B cell (primary cell): Measurements from ENCODE around the gene THOP1. TPM values are rescaled to one million over a fixed set of nuclear protein-coding genes. Genes with fewer than 3 reads are reported as not detected.

Source experiments
- ATAC-seq: fragments of 200-7000 bp; cut with Tn5 transposase; one replicate; pipeline ENCODE4 v1.10.0; 2021; ENCODE audit warnings: low read depth, mild to moderate bottlenecking, moderate number of reproducible peaks, moderate library complexity
- CTCF ChIA-PET: fragments of 350-600 bp; sonication (Branson Sonifier 250); formaldehyde crosslinking; loops from one replicate; lab custom pipeline; 2021; ENCODE audit warnings: antibody characterized with exemption, inconsistent platforms; lab: Charles Lee
- POLR2A ChIA-PET: fragments of 350-600 bp; sonication (Branson Sonifier 250); formaldehyde crosslinking; loops from one replicate; lab custom pipeline; 2021; ENCODE audit warnings: antibody characterized with exemption; lab: Charles Lee
- DNase-seq: peaks from one replicate; pipeline ENCODE4 v3.0.0; 2013
- H2AFZ ChIP-seq: 2 replicates; pipeline ENCODE4 v1.6.1; 2012; ENCODE audit warnings: mild to moderate bottlenecking, low read depth, low read length; ENCODE audit not compliant: insufficient read depth, poor library complexity, severe bottlenecking
- H3K27ac ChIP-seq, 2 donors: 1 replicate in 1 of 2; 2 replicates in 1 of 2; pipeline ENCODE4 v1.5.1; 2012 to 2013; ENCODE audit warnings: low read length in 2 of 2, mild to moderate bottlenecking in 2 of 2, moderate library complexity in 1 of 2
- H3K27me3 ChIP-seq, 4 experiments: fragments of 200-600 bp in 1 of 4; sonication (generic) in 1 of 4; replicated peaks in 1 of 4; 1 replicate in 2 of 4; 2 replicates in 2 of 4; pipeline versions ENCODE4 v1.6.1 to v1.7.0; 2013 to 2016; ENCODE audit warnings: low read length in 3 of 4, mild to moderate bottlenecking in 2 of 4, mixed read lengths in 1 of 4, moderate library complexity in 1 of 4; ENCODE audit not compliant: insufficient read depth in 4 of 4, control insufficient read depth in 3 of 4; ENCODE audit errors: control extremely low read depth in 1 of 4
- H3K36me3 ChIP-seq, 2 experiments: replicated peaks in 1 of 2; 1 replicate in 1 of 2; 2 replicates in 1 of 2; pipeline versions ENCODE4 v1.6.1 to v1.7.1; 2013; ENCODE audit warnings: low read length in 1 of 2; ENCODE audit not compliant: insufficient read depth in 2 of 2, control insufficient read depth in 1 of 2; ENCODE audit errors: control extremely low read depth in 1 of 2, extremely low read depth in 1 of 2
- H3K4me1 ChIP-seq, 2 donors: fragments of 200-600 bp in 1 of 2; sonication (generic) in 1 of 2; 1 replicate in 1 of 2; 2 replicates in 1 of 2; pipeline versions ENCODE4 v1.5.1 to v1.6.1; 2013 to 2017; ENCODE audit warnings: low read length in 2 of 2; ENCODE audit not compliant: control insufficient read depth in 2 of 2, insufficient read depth in 2 of 2
- H3K4me2 ChIP-seq: replicated peaks from 2 replicates; pipeline ENCODE3; 2012; ENCODE audit warnings: mild to moderate bottlenecking, low read depth, low read length; ENCODE audit not compliant: poor library complexity, severe bottlenecking
- H3K4me3 ChIP-seq, 5 experiments: fragments of 200-600 bp in 1 of 5; sonication (generic) in 1 of 5; 1 replicate in 3 of 5; 2 replicates in 2 of 5; pipeline versions ENCODE4 v1.5.1 to v1.7.0; 2011 to 2016; ENCODE audit warnings: low read length in 4 of 5, mild to moderate bottlenecking in 4 of 5, low read depth in 2 of 5, control low read depth in 1 of 5, moderate library complexity in 1 of 5; ENCODE audit not compliant: insufficient read depth in 1 of 5; ENCODE audit errors: control extremely low read depth in 1 of 5, extremely low read depth in 1 of 5
- H3K79me2 ChIP-seq: fragments of 200-600 bp; sonication (generic); one replicate; pipeline ENCODE4 v1.6.0; 2016; ENCODE audit warnings: low read length; ENCODE audit not compliant: control insufficient read depth, insufficient read depth
- H3K9ac ChIP-seq: fragments of 200-600 bp; sonication (generic); 2 replicates; pipeline ENCODE4 v1.6.1; 2017; ENCODE audit warnings: mild to moderate bottlenecking, low read length, moderate library complexity
- H3K9me3 ChIP-seq, 3 donors: one replicate each; pipeline versions ENCODE4 v1.6.1 to v1.7.1; 2013; ENCODE audit warnings: low read length in 2 of 3; ENCODE audit not compliant: control insufficient read depth in 2 of 3, insufficient read depth in 1 of 3; ENCODE audit errors: control extremely low read depth in 1 of 3
- H4K20me1 ChIP-seq: 2 replicates; pipeline ENCODE4 v1.6.0; 2012; ENCODE audit warnings: mild to moderate bottlenecking, low read length; ENCODE audit not compliant: insufficient read depth, control insufficient read depth, poor library complexity, severe bottlenecking
- H3K27ac Mint-ChIP-seq: one replicate; pipeline ENCODE4 v1.8.0; 2021; ENCODE audit warnings: mixed read lengths
- H3K27me3 Mint-ChIP-seq: one replicate; pipeline ENCODE4 v1.8.0; 2021; ENCODE audit warnings: mixed read lengths
- H3K4me1 Mint-ChIP-seq: one replicate; pipeline ENCODE4 v1.8.0; 2021; ENCODE audit warnings: mixed read lengths
- H3K4me3 Mint-ChIP-seq: one replicate; pipeline ENCODE4 v1.8.0; 2021; ENCODE audit warnings: mixed read lengths
- H3K9me3 Mint-ChIP-seq: one replicate; pipeline ENCODE4 v1.8.0; 2022; ENCODE audit warnings: mixed read lengths; ENCODE audit not compliant: insufficient read depth
- CTCF ChIP-seq: fragments of 200-600 bp; IDR thresholded peaks from one replicate; pipeline ENCODE4 v1.8.0; 2022; ENCODE audit warnings: antibody characterized with exemption, mild to moderate bottlenecking
- EZH2 ChIP-seq: IDR thresholded peaks from 2 replicates; pipeline ENCODE4 v1.6.1; 2012; ENCODE audit warnings: borderline replicate concordance, low read depth, mild to moderate bottlenecking, moderate library complexity, low read length; ENCODE audit not compliant: insufficient read depth, poor library complexity, severe bottlenecking
- WGBS: methylation state at CpG from one replicate; pipeline ENCODE4 v1.1.5; 2013; ENCODE audit warnings: missing lambda C conversion rate; ENCODE audit not compliant: insufficient coverage; 5-methylcytosine and 5-hydroxymethylcytosine counted together
- intact Hi-C: fragments of 100-400 bp; cut with micrococcal nuclease; formaldehyde crosslinking; loops from one replicate; pipeline ENCODE4 v1.10.0; 2022
- polyA plus RNA-seq: library from polyadenylated mRNA; depleted of rRNA; stranded (reverse); fragments of >200 nt; gene quantifications from 2 replicates; pipeline ENCODE4 v1.2.3, GENCODE V29; 2012
- total RNA-seq, 2 donors: library from RNA; stranded (reverse); fragments of 120-200 nt in 1 of 2; gene quantifications; 1 replicate in 1 of 2; 2 replicates in 1 of 2; pipeline versions ENCODE4 v1.2.3 to v1.2.4, GENCODE V29; 2013 to 2022

Gene THOP1
- total and polyA plus RNA-seq, 2 donors (not counting 1 experiment from before 2014, with no cell fraction given) = 54.3 to 56.4 TPM

GRCh38 chr19:2782936-2783780 lies 2.1 kb upstream of the THOP1 start, which contains the start of gene SGTA:
Gene SGTA (minus strand): TSS chr19:2783273. CDS start chr19:2769068, 14,205 bp downstream.
- peaks cover 0 to 3% of the 10 kb centered on the region in 2 experiments for H3K36me3 ChIP-seq
- peak within 1 kb of the TSS; percentile 77 for H2AFZ ChIP-seq
- no peaks in the 10 kb centered on the region for H3K9me3 ChIP-seq
- Mint-ChIP-seq H3K27me3 (no peaks in the 10 kb centered on the region), H3K4me1 (peaks cover 60% of the 10 kb centered on the region), H3K4me3 (peak within 1 kb of the TSS; percentile 91), H3K27ac (peak within 1 kb of the TSS; percentile 97), H3K9me3 (no peaks in the 10 kb centered on the region)
- WGBS = under 1% methylated on average over 59 of the region's 68 CpGs
- ChIA-PET CTCF (interaction anchor here (0.7 to 2.7 kb wide), 4 partner anchors 33 to 135 kb away, joined by 3 to 9 read pairs (median 4); partner anchors contain the start of gene ZNF555), POLR2A (interaction anchor here (0.5 to 1.5 kb wide), 4 partner anchors 81 to 775 kb away, joined by 3 to 6 read pairs (median 4); no protein-coding TSS in a partner anchor)
- H3K4me3 ChIP-seq = peak within 1 kb of the TSS; percentile 62 to 99 (median 93)
- peaks cover 10% of the 10 kb centered on the region for H4K20me1 ChIP-seq
- H3K79me2 ChIP-seq = peaks cover 75% of the 10 kb centered on the region
- DNase-seq = peak; percentile 98
- H3K27me3 ChIP-seq = no peaks in the 10 kb centered on the region
- intact Hi-C loops = loop anchor here (1.0 kb wide), 5 partner anchors 43 to 356 kb away; partner anchors contain the start of genes SLC39A3, TIMM13 and ZNF555
- peak within 1 kb of the TSS; percentile 83 to 95 for H3K27ac ChIP-seq
- peaks cover 23 to 39% of the 10 kb centered on the region in 2 donors for H3K4me1 ChIP-seq
- TF ChIP-seq EZH2 (no peak), CTCF (peak; percentile 59)
- ATAC-seq = peak; percentile 67
- peak within 1 kb of the TSS; percentile 96 for H3K9ac ChIP-seq
- peak within 1 kb of the TSS; percentile 96 for H3K4me2 ChIP-seq
